Hematopoietic multipotent progenitor cell treated with erythropoietin and hydrocortisone succinate and interleukin-3 and kit ligand, for 8 days (in vitro differentiated cells): ENCODE data around the gene CCL16.
"Not testable (repeated sequence)": the region's sequence is repeated elsewhere in the genome, so short reads cannot be mapped to it uniquely, and the experiment has no call there.

Source experiments
- DNase-seq: peaks from one replicate; pipeline ENCODE4 v3.0.0-alpha.2; 2015

Gene CCL16

DNA sequence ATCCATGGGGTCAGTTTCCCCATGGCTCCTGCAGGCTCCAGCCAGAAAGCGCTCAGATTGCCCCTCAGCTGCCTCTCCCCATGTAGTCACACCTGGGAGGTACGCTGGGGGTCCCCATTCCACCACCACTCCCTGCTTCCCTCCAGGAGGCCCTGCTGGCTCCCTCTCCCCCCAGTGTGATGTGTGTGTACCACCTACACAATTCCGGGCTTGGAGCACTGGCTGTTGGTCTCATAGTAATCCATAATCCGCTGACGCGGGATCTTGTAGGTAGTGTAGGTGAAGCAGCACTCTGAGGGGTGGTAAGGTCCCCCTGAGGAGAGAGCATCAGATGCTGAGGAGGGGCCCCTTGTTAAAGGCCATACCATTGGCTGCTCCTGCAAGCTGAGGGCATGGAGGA lies 2.8 kb upstream of the CCL16 start:
- no peak for DNase-seq

DNA sequence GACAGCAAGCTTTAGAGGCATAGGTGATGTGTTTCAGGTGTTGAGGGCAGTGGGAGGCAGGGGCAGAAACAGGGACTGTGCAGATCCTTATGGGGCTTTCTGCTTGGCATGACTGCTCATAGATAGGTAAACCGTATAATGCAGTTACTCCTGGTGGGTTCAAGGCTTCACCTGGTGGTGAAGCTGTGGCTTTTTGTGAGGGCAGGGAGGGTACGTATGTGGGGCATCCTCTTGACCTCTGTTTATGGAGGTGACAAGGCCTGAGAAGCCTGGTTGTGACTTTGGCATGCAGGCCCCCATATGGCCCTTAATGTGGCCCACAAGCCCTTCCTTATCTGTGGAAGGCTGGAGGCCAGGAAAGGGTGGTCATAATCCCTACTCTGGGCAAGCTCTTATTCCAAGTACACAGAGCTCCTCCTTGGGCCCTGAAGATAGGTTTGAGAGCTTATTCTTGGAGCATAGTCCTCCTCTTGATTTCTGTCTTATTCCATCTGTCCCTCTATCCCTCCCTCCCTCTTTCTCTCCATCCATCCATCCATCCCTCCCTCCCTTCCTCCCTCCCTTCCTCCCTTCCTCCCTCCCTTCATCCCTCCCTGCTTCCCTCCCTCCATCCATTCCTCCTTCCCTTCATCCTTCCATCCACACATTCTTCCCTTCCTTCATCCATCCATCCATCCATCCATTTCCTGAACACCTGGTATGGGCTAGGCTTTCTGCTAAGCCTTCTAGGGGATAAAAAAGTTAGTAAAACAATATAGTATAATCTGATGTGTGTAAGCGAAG lies 1.3 kb upstream of the CCL16 start:
- no peak for DNase-seq

DNA sequence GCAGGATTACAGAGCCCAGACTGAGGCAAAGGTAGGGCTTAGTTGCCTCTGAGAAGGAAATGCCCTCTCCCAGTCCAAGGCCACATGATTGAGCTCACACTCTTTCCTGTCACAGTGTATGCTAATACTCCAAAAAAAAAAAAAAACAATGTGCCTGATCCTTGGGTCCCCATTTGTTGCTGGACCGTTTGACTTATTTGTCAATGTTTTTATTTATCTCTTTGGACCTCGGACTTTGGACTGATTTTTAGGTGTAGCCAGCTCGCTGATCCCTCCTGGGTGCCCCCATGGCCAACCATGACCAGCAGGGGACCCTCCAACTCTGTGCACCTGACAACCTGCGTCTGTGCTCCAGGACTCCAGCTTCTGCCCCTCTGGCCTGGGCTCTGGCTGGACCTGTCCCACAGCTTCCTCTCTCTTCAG lies 622 bp upstream of the CCL16 start:
- peak; percentile 29 for DNase-seq

DNA sequence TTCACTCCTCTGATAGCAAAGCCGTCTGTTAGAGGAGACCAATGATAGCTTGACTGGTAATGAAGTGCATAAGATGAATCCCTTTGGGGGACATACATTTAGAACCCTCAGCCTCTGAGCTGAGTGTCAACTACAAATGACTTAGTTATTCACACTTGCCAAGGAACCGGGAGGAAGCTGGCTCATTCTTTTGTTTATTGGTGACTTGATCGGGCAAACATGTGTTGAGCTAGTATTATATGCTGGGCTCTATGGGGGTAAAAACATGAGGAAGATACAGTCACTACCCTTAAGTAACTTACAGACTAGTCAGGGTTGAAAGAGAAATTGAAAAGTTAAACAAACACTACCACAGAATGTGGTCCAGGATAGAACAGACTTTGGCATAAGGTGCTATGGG lies 3.0 kb downstream of the CCL16 start:
- no peak for DNase-seq

DNA sequence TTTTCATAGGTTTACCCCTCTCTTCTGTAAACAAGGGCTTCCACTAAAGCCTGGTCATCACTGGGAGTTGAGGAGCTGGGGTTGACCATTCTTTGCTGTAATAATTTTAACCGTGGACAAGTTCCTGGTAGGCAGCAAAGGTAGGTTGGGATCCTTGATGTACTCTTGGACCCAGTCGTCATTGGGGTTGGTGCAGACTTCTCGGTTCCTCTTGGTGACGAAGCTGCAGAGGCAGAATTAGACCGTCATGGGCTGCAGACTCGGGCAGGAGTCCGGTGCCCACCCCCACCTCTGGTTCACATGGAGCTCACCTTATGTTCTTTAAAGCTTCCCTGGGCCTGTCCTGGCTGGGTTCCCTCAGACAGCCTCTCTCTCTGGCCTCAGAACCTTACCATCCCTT lies 3.8 kb downstream of the CCL16 start:
- no peak for DNase-seq

DNA sequence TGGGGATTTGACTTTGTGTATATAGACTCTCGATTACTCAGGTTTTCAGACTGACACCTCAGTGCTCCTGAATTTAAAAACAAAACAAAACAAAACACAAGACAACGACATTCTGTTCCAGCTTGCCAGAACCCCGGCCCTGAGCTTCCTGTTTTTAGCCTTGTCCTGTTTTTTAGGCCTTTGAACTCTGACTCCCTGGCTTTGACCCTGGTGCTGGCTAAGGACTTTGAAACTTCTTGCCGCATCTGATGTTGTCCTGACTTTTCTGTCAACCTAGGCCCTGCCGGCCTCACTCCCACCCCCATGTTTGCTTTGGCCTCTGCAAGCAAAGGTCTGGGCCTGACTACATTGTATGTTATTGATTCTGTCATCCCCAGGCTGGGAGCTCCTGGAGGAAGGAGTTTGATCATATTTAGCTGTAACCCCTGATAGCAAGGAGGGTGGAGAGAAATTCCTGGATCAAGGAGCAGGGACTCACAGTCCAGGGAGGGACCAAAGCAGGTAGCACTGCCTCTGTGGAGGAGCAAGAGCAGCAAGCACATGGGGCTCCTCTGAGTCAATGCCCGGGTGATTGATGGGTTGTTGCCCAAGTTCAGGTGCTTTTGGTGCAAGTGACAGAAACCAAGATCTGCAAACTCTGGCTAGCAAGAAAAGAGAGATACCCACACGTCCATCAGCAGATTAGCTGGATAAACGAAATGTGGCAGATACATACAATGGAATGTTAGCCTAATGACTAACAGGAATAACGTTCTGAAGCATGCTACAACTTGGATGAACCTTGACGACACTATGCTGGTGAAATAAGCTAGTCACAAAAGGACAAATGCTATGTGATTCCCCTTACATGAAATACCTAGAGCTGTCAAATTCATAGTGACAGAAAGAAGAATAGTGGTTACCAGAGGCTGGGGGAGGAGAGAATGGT lies 7.7 kb downstream of the CCL16 start:
- no peak for DNase-seq

DNA sequence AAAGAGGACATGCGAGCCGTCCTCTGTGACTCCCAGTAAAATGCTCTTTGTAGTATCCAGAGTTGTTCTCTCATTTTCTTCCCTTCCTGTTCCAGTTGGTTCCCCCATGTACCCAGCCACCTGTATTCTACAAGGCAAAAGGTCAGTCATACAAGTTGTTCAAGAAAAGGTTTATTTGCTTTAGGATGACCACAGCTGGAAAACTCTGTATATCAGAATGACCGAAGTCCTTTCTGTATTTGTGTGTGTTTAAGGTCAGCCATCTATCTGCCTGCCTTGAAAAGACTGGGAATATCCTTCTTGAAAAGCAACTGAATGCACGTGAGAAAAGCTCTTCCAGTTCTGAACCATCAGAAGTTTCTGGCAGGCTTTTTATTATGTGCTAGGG lies 8.4 kb downstream of the CCL16 start:
- no peak for DNase-seq

DNA sequence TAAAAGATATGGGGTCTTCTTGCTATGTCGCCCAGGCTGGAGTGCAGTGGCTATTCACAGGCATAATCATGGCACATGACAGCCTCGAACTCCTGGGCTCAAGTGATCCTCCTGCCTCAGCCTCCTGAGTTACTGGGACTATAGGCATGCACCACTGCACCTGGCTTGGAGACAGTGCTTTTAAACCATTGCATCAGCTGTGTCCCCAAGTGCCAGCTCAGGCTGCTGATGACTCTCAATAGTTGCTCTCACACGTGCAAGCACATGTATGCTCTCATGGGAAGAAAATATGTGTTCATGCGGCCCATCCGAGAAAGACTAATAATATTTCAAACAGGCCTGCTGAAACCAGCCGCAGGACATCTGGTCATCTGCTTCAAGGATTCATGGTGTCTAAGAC lies 8.8 kb downstream of the CCL16 start:
- DNase-seq = no peak

DNA sequence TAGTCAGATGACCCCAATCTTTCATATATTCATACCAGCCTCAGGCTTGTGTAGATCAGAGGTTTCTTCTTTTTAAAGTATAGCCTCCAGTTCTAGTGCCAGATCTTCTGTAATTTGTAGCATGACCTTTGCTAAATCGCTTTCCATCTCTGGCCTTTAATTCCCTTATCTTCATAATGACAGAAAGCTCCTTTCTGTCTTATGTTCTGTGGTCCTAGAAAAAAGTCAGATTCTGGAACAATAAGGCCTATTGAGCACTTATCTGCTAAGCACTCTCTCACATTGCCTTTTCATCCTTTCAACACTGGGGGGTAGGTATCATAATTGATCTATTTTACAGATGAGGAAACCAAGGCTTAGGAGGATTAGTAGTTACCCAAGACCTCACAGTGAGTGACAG lies 9.2 kb downstream of the CCL16 start:
- no peak for DNase-seq

DNA sequence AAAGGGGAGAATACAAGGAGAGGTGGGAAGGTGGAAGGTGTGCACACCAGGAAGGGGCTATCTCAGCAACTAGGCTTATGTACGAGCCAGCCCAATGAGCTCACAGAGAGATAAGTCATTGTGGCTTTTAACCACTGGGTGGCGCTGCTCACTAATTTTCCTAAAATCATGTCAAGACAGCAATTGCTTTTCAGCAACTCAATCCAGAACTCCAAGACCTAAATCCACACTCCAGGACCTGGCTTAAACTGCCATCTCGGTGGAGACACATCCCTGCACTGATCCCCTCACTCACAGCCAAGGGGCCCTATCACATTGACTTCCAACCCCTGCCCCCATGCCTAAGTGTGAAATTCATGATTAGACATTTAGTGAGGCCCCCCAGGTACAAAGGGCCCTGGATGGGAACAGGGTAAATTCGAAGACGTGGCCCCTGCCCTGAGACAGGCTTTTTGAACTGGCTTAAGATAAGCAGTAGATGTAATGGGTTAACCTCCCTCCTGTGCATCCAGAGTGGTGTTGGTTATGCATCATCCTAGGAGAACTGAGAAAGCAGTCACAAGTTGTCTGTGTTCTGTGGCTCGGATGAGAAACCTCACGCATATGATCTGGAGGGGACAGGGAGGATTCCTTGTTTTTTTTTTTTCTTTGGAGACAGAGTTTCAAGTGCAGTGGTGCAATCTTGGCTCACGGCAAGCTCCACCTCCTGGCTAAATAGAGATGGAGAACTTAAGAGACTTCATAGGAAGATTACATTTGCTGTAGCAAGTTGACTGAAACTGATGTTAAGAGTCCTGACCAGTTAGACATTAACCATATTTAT lies 11.5 kb downstream of the CCL16 start:
- DNase-seq = peak; percentile 87

DNA sequence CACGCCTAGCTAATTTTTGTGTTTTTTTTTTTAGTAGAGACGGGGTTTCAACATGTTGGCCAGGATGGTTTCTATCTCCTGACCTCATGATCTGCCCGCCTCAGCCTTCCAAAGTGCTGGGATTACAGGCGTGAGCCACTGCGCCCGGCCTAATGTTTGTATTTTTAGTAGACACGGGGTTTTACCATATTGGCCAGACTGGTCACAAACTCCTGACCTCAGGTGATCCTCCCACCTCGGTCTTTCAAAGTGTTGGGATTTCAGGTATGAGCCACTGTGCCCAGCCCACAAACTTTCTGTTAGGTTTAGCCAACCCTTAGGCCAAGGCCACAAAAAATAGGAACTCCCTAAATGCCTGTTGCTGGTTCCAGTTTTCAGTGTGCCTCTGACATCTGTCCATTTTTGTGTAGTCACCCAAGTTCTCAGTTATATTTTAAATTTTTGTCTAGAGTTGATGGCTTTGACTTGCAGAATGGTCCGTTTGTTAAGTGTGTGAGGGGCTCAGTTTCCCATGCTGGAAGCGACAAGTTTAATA lies 12.7 kb downstream of the CCL16 start:
- DNase-seq = no peak

DNA sequence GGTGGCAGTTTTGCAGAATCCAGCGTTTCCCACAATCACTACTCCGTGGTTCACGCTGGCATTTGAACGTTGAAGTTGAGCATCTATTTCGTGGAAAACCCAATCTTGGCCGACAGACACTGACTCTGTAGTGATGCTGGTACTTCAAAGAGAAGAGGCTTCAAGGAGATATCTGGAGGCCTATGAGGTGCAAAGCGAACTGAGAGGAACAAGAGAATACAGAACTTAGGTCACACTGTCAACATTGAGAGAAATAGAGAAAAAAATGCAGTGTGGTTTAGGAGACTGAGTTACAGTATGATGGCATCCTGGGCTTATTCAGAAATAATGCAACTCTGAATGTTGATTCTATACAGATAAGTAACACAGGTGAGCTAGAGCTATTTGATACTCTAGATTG lies 16.0 kb downstream of the CCL16 start:
- DNase-seq = no peak

DNA sequence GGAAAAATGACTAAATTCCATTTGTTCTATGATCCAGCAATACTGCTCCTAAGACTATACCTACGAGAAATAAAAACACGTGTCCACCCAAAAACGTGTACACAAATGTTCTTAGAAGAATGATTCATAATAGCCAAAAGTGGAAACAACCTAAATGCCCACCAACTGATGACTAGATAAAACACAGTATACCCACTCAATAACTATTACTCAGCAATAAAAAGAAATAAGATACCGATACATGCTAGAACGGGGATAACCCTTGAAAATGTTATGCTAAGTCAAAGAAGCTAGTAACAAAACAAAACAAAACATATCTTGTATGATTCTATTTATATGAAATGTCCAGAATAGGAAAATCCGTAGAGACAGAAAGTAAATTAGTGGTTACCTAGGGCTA lies 17.6 kb downstream of the CCL16 start:
- DNase-seq = no peak

DNA sequence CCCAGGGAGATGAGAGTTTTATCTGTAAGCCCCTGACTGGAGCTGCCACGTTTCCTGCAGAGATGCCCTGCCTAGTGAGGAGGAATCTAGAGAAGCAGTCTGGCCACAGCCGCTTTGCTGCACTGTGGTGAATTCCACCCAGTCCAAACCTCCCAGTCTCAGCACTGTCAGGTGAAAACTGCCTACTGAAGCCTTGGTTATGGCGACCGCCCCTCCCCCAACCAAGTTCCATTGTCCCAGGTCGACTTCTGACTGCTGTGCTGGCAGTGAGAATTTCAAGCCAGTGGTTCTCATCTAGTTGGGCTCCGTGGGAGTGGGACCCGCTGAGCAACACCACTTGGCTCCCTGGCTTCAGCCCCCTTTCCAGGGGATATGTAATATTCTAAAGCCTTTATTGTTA lies 27.6 kb downstream of the CCL16 start:
- DNase-seq = no peak

DNA sequence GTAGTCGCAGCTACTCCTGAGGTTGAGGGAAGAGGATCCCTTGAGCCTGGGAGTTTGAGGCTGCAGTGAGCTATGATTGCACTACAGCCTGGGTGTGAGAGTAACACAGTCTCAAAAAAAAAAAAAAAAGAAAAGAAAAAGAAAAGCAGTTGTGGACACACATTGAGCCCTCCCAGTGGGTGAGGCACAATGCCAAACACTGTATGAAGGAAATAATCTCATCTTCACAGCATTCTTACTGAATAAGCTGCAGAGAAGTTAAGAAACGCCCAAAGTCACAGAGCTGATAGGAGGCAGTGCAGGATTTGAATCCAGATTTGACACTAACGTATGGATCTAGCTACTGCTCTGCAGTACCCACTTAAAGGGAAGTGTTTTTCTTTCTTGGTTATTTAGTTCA lies 31.9 kb downstream of the CCL16 start:
- peak; percentile 91 for DNase-seq

DNA sequence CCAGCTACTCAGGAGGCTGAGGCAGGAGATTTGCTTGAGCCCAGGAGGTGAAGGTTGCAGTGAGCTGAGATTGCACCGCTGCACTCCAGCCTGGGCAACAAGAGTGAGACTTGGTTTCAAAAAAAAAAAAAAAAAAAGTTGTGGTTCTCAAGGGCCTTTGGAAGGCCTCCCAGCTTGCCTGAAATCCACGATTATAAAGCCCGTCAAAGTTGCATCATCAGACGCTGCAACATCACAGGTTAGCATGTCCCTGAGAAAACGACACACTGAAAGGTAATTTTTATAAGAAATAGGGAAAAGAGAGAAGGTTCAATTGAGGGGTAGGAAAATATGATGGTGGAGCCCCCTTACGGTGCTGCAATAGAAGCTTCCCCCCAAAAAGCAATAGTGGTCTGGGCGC lies 33.2 kb downstream of the CCL16 start:
- DNase-seq = no peak

DNA sequence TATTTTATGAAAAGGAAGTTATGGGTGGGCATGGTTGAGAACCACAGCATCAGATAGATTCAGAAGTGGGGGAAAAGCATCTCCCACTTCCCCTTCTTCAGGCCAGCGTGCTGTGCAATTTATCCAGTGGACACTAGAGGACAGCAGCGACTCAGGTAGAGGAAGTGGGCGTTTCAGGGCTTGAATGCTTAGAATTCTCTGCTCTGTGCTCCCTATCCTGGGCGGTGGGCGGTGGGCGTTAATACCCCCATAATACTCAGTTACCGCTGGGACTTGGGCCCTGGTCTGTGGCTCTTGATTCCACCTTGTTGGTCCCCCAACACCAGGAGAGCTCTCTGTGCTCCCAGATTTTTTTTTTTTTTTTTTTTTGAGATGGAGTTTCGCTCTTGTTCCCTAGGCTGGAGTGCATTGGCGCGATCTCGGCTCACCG lies 34.1 kb downstream of the CCL16 start:
- peak; percentile 68 for DNase-seq

DNA sequence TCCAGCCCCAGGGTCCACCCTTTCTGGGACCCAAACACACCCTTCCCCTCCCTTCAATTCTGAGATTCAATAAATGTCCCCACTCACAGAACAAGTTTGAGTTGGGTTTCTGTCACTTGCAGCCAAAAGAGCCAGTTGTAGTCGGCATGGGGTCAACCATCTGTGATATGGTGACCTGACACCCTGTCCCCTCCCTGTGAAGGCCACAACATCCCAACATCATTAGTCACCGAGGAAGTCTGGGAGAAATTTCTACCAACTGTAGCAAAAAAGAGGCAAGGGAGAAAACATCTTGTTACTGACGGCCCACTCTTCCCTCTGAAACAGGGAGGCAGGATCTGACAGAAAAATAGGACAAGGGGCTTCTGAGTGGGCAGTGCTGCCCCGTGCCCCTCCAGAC lies 37.1 kb downstream of the CCL16 start:
- DNase-seq = no peak

DNA sequence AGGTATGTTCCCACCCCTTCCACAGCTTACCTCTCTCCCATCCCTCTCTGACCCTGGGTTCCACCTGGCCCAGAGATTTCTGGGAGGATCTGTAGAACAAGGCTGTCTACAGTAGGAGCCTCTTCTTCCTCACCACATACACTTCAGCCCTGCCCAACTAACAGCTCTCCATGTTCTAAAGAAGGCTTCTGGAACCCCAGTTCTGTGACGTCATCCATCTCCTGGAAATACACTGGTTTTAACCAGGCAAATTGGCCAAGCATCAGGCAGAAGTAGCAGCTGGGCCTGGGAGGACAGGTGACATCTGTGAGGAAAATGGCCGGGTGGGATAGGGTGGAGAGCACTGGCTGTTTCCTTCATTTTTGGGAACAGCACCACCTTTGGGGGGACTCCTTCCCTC lies 37.8 kb downstream of the CCL16 start, which contains the start of gene LYZL6:
Gene LYZL6, minus strand, starts transcription at position 177 of the 400 bp plus-strand sequence. CDS start 4,357 bp downstream, outside the sequence.
- DNase-seq = no peak

DNA sequence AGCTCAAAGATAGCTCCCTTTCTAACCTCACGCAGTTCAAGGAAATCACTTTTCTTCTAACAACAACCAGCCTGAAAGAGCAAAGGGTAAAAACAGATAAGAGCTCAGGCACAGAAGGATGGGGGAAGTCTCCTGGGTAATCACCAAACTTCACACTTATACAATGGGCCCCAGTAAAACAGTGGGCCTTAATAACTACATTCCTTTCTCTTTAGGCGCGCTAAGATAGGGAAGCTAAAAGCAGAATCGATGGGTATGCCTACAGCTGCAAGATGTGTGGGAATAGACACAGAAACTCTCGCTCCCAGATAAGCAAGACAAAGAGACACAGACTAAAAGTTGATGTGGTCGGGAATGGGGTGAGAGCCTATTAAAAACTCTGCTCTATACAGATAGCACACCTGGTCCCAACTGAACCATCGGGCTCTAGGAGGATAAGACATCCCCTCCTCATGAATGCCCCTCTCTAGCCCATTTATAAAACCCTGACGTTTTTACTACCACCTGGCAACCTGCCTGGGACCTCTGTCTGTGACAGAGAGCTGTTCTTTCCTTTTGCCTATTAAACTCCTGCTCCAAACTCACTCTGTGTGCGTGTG lies 38.6 kb downstream of the CCL16 start:
- peak; percentile 80 for DNase-seq

DNA sequence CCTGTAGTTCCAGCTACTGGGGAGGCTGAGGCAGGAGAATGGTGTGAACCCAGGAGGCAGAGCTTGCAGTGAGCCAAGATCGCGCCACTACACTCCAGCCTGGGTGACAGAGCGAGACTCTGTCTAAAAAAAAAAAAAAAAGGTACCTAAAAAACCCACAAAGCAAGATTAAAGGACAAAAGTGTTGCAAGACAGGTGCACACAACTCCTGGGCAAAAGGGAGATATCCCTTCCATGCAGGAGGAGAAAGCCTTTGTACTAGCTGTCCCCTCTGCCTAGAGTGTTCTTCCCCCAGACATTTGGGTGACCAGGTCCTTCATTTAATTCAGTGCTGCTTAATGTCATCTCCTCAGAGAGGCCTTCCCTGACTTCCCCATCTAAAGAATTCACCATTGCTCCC lies 42.8 kb downstream of the CCL16 start:
- not testable (repeated sequence) for DNase-seq

DNA sequence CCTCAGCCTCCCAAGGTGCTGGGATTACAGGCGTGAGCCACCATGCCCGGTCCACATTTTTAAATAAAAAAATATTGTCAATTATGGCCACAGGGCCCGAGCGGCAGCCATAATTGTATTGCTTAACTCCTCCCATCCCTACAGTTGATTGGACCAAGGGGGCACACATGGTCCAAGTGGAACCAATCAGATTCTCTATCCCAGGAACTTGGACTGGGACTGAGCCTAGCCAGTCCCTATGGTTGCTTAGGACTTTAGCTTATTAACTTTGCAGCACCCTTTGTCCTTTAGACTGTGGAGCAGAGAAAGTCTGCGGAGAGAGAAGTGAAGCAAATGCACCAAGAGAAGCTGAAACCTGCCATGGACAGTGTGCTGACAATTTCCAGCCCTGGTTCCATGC lies 45.2 kb downstream of the CCL16 start:
- DNase-seq = no peak
